AG20443 (cell line): ENCODE data around the gene PPHLN1.
"Not testable (repeated sequence)": the region's sequence is repeated elsewhere in the genome, so short reads cannot be mapped to it uniquely, and the experiment has no call there.

ENCODE experiments used
- DNase-seq: peaks from one replicate; pipeline ENCODE4 v3.0.0; 2012; ENCODE audit warnings: low spot score, mixed read lengths

The PPHLN1 gene

DNA sequence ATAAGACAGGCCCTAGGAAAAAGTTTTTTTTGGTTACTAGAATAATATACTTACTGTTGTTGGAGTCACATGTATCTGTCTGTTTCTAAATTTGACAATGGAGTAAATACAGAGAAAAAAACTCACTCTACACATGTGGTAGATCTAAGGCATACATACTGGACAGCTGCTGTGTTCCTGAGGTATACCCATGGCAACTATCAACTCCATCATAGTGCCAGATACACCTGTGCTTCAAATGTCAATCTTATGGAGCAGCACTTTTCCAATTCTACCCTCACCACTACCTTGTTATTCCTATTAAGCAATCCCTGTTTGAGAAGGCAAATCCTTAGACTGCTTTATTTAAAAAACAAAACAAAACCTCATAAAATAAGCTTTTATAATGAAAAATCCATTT is 3.4 kb upstream of the PPHLN1 start:
- DNase-seq = no peak

DNA sequence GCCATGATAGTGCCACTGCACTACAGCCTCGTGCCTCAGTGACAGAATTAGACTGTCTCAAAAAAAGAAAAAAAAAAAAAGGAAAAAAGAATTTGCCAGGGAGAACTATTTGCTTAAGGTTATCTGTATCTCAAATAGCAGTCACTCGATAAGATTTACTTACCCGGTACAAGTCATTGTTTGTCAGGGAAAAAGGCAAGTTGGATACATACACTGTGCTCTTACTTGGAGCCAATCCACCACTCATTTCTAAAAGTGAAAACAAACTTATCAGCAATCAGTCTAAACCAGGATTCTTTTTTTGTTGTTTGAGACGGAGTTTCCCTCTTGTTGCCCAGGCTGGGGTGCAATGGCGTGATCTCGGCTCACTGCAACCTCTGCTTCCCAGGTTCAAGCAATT is 2.1 kb upstream of the PPHLN1 start:
- DNase-seq = no peak

DNA sequence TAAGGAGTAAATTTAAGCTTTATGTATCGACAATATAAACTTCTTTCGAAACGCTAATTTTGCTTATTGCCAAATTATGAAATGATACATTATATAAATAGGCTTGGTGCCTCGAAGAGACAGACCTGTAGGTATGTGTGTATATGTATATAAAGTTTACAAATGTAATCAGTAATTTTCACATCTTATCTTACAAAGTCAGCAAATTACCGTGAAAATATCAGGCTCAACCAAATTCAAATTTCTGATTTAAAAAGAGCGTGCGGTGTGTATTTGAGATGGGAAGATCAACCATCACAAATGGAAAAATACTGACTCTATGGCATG is 678 bp upstream of the PPHLN1 start:
- no peak for DNase-seq

DNA sequence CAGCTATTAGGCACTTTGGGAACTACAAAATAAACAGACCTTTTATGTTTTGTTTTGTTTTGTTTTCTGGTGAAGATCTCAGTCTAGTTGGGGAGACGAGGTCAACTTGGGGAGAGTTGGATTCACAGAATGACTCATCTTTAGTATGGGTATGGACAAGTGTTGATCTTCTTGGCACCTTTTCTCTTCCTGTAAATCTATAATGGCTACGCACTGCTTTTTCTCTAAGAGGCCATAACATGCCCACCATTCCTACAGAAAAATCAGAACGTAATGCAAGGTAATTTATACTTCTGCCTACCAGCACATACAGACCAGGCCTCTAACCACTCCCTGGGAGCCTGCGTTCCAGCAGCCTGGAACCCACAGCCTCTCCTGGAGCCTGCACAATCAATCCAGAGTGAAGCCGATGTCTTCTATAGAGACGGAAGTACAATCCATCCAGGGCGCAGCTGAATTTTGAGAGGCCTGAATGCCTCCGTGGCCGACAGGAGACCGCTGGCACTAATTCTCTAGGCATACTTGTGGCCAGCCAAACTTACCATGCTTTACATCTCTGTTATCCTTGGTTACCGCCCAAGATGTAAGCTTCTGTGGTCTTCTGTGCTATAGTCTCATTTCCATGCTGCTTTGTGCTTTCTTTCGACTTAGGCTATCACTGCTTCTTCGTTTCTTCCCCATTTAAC is 717 bp downstream of the PPHLN1 start:
- peak; percentile 46 for DNase-seq

DNA sequence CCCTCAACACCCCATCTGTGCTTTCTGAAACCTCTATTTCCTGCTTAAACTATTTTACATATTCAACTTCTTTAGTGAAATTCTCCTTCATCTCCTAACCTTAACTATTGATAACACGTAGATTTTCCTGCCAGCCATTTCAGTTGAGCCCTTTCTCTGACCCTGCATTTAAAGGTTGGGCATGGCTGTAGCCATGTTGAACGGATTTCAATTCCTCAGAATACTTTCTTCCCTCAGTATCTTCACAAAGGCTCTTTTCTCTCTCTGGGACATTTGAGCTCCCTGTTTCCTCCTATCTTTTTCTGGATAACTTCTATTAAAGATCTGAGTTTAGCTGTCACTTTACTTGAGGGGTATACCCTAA is 1.2 kb downstream of the PPHLN1 start:
- DNase-seq = no peak

DNA sequence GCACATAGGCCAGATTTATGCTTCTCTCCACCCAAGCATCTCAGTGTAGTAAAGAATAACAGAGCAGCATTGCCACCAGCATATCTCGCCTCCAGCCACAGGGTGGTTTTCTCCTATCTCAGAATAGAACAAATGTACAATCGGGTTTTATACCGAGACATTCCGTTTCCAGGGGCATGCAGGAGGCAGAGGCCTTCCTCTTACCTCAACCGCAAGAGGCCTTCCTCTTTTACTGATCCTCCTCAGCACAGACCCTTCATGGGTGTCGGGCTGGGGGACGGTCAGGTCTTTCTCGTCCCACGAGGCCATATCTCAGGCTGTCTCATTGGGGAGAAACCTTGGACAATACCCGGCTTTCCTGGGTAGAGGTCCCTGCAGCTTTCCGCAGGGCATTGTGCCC is 4.1 kb downstream of the PPHLN1 start:
- DNase-seq = not testable (repeated sequence)

DNA sequence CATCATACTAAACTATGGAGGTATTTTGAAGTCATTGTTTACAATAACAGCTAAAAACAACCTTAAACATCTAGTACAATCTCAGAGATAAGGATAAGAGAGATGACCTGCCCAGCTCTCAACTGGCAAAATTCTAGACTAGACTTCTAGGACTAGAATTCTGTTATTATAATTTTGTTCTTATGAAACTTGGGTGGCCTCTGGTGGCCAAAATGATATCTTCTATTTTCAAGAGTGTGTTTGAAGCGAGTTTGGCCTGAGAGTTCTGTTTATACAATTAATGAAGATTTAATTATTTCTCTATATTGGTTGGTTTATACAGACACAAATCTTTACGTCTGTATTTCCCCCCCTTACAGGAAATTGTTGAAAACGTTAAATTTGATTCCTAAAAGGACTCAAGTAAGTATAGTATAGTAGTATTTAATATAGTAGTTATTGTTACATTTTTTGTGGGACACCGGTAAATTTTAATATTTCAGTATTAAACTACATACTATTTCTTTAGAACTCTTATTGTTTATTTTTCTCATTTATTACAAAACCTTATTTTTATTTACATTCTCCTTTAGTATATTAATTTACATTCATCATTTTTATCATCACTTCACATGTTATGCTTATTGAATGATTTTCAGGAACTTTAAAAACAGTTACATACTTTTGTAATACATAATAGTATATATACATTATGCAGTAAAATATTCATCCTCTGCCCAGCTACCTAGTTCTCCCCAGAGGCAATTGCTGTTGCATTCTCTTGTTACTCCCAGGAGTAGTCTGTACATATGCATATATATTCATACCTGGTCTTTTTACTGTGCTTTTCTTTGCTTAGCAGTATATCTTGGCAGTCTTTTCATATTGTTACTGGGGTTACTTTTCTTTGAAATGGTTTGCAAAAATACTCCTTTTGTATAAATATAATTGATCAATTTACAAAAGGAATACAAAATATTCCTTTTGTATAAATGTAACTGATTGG is 6.6 kb downstream of the PPHLN1 start:
- DNase-seq = peak; percentile 61

DNA sequence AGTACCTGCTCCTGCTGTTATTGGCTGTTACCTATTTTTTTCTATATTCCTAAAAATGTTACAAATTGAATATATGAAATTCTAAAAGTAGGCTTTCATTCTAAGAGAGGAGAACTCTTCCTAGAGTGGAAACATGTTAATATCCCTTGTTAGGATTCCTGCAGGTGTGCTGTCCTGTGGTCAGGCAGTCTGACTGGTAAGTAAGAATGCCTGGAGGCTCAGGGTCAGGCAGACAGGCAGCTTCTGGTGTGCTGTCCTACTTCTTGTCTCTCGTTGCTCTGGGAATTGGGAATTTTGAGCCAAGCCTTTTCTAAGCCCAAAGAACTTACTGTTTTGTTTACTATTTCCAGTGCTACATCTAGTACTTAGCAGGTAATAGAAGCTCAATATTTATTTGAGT is 10.3 kb downstream of the PPHLN1 start:
- DNase-seq = no peak

DNA sequence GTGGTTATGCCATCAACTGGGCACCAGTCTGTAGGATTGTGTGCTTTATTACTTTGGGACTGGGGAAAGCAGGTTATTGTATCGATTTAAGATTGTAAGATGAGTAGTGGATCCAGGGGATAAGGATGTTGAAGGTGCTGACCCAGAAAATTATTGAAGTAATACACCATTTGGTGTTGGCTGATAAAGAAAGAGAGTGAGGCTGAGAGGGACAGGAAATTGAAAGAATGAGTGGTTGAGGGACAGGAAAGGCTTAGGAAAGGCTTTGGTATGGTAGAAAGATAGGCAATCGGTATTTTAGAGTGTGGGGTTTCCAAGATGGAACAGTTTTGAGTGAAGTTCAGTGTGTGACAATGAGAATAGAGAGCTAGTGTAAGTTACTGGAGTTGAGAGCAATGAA is 12.3 kb downstream of the PPHLN1 start:
- no peak for DNase-seq

DNA sequence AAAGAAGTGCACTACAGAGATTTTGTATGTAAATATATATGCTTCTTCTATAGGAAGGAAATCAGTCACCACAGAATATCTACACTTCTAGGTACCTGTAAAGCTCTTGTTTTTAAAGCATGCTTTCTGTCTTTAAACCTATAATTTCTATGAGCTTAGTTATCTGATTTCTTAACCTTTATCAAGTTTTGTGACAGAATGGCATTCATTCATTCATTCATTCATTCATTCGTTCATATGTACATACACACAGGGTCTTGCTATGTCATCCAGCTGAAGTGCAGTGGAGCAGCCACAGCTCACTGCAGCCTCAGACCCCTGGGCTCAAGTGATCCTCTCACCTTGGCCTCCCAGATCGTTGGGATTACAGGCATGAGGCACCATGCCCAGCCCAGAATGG is 16.1 kb downstream of the PPHLN1 start:
- DNase-seq = no peak

DNA sequence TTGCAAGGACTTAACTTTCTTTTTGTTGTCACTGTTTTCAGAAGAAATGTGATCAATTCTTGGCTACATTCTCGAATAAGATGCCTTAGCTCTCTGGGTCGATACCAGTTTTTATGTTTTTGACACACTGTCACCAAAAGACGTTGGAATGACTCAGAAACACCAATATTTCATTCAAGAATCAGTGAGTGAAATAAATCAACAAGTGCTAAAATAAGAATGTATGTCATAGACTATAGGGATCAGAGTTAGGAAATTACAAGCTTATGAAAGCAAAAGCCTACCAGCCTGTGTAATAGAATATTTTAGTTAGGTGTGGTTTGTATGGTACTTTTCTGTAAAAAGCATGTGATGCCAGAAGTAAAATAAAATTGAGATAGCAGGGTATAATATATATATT is 17.8 kb downstream of the PPHLN1 start:
- no peak for DNase-seq

DNA sequence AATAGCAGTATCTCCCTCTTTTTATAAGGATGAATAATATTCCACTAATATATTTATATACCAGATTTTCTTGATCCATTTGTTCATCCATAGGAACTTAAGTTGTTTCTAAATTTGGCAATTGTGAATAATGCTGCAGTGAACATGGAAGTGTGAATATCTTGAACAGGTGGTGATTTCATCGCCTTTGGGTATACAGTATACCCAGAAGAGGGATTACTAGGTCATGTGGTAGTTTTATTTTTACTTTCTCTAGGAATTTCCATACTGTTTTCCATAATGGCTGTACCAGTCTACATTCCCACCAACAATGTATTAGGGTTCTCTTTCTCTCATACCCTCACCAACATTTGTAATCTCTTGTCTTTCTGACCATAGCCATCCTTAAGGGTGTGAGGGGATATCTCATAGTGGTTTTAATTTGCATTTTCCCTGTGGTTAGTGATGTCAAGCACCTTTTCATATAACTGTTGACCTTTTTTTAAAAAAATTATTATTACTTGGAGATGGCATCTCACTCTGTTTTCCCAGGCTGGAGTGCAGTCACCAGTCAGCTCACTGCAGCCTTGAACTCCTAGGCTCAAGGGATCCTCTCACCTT is 20.5 kb downstream of the PPHLN1 start:
- no peak for DNase-seq

DNA sequence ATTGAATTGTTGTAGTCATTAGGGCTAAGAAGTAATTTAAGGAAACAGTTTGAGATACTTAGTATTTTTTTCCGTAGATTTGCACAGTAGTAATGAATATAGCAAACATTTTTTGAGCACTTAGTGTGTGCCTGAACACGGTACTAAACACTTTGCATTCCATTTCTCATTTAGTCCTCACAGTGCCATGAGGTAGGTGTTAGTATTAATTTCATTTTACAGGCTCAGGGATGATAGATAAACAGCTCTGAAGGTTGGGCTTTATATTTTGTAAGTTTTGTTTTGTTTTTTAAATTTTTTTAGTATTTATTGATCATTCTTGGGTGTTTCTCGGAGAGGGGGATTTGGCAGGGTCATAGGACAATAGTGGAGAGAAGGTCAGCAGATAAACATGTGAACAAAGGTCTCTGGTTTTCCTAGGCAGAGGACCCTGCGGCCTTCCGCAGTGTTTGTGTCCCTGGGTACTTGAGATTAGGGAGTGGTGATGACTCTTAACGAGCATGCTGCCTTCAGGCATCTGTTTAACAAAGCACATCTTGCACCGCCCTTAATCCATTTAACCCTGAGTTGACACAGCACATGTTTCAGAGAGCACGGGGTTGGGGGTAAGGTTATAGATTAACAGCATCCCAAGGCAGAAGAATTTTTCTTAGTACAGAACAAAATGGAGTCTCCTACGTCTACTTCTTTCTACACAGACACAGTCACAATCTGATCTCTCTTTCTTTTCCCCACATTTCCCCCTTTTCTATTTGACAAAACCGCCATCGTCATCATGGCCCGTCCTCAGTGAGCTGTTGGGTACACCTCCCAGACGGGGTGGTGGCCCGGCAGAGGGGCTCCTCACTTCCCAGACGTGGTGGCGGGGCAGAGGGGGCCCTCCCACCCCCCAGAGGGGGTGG is 23.4 kb downstream of the PPHLN1 start:
- not testable (repeated sequence) for DNase-seq

DNA sequence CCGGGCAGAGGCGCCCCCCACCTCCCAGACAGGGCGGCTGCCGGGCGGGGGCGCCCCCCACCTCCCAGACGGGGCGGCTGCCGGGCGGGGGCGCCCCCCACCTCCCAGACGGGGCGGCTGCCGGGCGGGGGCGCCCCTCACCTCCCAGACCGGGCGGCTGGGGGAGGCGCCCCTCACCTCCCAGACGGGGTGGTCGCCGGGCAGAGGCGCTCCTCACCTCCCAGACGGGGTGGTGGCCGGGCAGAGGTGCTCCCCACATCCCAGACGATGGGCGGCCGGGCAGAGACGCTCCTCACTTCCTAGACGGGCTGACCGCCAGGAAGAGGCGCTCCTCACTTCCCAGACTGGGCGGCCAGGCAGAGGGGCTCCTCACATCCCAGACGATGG is 24.0 kb downstream of the PPHLN1 start:
- DNase-seq = not testable (repeated sequence)

DNA sequence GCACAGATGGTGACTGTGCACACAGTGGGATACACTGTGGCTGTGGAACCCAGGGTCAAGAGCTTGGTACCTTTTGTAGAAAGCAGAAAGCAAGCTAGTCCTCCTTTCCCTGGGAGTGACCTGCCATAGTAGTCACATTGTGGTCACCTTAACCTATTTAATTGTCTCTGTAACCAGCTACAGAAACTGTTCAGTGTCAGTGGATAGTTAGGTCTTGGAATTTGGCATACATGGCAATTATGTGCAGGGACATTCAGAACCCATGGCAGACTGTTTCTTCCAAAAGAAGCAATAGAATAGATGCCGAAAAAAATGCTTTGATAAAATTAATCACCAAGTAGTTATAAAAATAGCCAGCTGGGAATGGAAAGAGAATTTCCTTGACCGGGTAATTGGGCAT is 30.4 kb downstream of the PPHLN1 start:
- DNase-seq = no peak

DNA sequence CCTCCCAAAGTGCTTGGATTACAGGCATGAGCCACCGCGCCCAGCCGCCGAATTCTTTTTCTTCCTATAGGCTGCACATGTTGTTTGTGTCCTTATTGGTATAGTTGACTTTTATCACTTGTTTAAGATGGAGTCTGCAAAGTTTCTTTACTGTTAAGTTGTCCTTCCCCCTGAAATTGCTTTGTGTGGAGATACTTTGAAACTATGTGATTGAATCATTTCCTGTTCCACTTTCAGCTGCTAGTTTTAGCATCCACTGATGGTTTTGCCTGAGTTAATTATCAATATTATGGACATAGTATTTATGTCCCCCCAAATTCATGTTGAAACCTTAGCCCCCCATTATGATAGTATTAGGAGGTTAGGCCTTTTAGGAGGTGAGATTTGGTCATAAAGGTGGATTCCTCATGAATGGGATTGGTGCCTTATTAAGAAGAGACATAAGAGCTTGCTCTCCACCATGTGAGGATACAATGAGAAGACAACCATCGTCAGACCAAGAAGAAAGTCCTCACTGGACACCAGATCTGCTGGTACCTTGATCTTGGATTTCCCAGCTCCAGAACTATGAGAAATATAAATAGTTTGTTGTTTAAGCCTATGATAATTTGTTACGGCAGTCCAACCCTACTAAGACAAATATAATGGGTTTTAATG is 34.9 kb downstream of the PPHLN1 start:
- no peak for DNase-seq

DNA sequence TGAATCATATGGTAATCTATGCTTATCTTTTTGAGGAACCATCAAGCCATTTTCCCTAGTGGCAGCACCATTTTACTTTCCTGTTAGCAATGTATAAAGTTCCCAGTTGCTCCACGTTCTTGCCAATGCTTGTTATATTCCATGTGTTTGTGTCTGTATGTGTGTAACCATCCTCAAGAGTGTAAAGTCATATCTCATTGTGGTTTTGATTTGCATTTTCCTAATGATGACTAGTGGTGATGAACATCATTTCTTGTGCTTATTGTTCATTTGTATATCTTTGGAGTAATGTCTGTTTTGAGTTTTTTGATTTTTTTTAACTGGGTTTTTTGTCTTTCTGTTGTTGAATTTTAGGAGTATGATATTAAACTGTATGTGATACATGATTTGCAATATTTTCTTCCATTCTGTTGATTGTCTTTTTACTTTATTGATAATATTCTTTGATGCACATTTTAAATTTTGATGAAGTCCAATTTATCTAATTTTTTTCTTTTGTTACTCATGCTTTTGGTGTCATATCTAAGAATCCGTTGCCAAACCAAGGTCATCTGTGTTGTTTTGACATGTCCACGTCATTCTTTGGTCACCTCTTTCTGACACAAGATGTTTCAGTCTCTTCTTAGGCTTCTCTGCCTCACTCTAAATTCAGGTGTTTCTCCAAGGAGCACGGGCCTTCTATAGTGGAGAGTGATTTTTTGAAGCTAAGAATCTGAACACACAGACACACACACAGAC is 36.1 kb downstream of the PPHLN1 start:
- DNase-seq = no peak

DNA sequence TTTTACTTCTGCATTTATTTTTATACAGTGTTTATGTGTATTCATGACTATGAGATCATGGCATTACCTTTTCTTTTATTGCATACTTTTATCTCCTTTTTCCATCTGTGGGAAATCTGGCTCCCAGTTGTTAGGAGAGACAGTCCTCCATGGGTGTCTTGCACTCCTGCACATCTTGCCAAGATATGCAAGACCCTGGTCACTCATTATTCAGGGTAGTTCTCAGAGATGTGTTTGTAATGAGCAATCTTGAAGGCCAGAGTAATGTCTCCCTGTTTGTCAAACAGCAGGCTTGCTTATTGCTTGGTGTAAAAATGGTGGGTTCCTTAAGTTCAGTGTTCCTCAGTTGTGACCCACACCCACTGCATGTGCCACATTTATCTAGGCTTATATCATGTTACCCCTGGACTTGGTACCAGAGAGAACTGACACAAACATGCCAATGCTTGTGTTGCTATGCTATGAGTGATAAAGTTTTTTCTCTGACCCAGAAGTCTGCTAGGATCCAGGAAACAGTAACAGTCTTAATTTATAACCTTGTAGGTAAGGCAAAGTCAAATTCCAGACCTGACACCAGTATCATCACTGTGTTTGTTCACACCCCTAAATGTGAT is 36.8 kb downstream of the PPHLN1 start:
- DNase-seq = no peak

DNA sequence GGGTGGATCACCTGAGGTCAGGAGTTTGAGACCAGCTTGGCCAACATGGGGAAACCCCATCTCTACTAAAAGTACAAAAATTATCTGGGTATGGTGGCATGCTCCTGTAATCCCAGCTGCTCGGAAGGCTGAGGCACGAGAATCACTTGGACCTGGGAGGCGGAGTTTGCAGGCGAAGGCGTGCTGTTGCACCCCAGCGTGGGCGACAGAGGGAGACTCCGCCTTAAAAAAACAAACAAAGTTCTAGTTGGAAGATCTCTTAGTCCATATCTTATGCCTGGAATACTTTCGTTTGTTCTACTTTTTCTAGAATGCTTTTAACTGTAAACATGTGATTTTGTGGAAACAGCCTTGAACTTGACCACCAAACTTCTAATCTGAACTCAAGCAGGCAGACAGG is 38.7 kb downstream of the PPHLN1 start:
- no peak for DNase-seq

DNA sequence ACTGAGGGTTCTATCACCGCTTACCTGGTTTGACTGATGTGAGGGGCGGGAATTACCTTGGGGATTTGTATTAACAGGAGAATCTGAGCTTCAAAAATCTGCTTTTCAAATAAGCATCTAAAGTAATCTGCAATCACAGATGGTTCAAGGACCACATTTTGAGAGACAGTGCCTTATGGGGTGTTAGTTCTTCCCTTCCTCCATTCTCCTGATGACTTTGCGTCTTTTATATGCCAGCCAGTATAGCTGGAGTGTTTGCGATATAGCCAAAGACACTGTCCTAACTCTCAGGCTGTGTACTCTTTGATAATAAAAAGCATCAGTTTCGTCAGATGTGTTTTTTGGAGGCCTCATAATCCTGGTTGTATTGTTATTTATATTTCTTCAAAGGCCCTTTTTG is 39.5 kb downstream of the PPHLN1 start:
- DNase-seq = no peak

DNA sequence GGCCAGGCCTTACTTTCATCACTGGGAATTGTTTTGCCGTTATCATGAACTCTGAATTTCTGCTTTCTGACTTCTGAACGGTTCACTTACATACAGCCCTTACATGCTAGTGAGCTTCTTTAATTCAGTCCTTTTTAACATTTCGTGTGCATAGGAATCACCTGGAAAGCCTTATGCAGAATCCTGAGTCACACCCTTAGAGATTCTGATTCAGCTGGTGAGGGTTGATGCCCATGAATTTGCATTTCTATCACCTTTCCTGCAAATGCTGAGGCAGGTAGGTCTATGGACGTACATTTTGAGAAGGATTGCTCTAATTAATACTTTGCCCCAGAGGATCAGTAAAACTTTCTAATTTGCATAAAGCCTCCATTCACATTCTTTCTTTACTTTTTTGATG is 44.0 kb downstream of the PPHLN1 start:
- no peak for DNase-seq
